Lower lobe of right lung (tissue), 2 donors: Measurements from ENCODE around the gene HSPG2. TPM values are rescaled to one million over a fixed set of nuclear protein-coding genes. Genes with fewer than 3 reads are reported as not detected.
"Not testable (repeated sequence)": the region's sequence is repeated elsewhere in the genome, so short reads cannot be mapped to it uniquely, and the experiment has no call there.

Source experiments
- ATAC-seq, 2 donors: fragments of 200-7000 bp; cut with Tn5 transposase; one replicate each; pipeline ENCODE4 v1.9.1; 2020 to 2022; ENCODE audit warnings: mild to moderate bottlenecking in 2 of 2, moderate library complexity in 2 of 2
- DNase-seq: peaks from one replicate; pipeline ENCODE4 v3.0.0-alpha.2; 2020
- H3K27ac ChIP-seq: fragments of 200-600 bp; one replicate; pipeline ENCODE4 v1.8.0; 2022
- H3K27me3 ChIP-seq: fragments of 200-600 bp; one replicate; pipeline ENCODE4 v1.8.0; 2022; ENCODE audit warnings: low read depth
- H3K36me3 ChIP-seq: fragments of 200-600 bp; one replicate; pipeline ENCODE4 v1.8.0; 2022; ENCODE audit warnings: mild to moderate bottlenecking
- H3K4me1 ChIP-seq: fragments of 200-600 bp; one replicate; pipeline ENCODE4 v1.8.0; 2022
- H3K4me3 ChIP-seq: fragments of 200-600 bp; one replicate; pipeline ENCODE4 v1.8.0; 2022; ENCODE audit warnings: mild to moderate bottlenecking
- H3K9me3 ChIP-seq: fragments of 200-600 bp; one replicate; pipeline ENCODE4 v1.8.0; 2022
- intact Hi-C: fragments of 100-400 bp; cut with DNase I; formaldehyde crosslinking; loops from one replicate; pipeline ENCODE4 v1.11.0; 2022
- total RNA-seq: library from RNA; stranded (reverse); fragmentation: NEBNext Ultra II Directional; extraction: Animal tissue kit (Norgen Biotek cat#: 25700); gene quantifications from one replicate; pipeline ENCODE4 v1.2.1, GENCODE V29; 2021
- TF ChIP-seq, protein P1 (sequence below): fragments of 200-600 bp; IDR thresholded peaks from one replicate; pipeline ENCODE4 v1.8.0; 2022; ENCODE audit warnings: antibody characterized with exemption, mild to moderate bottlenecking
- donor health status: DM: no; HTN: yes; CAD: no; lungs with severe emphysema.

HSPG2 gene
- total RNA-seq, 1 donor from 2014 or later: 216 TPM

DNA sequence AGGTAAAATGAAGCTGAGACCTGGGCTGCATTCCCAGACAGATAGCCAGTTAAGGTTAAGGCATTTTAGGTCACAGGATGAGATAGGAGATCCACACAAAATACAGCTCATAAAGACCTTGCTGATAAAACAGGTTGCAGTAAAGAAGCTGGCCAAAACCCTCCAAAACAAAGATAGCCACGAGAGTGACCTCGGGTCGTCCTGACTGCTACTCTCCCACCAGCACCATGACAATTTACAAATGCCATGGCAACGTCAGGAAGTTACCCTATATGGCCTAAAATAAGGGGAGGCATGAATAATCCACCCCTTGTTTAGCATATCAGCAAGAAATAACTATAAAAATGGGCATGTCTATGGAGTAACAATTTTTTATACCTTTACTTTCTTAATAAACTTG lies 33.4 kb upstream of the HSPG2 start:
- DNase-seq, intact Hi-C loops, H3K4me3 ChIP-seq, H3K4me1 ChIP-seq, H3K9me3 ChIP-seq, H3K36me3 ChIP-seq, ATAC-seq, H3K27ac ChIP-seq, H3K27me3 ChIP-seq: not testable (repeated sequence)

DNA sequence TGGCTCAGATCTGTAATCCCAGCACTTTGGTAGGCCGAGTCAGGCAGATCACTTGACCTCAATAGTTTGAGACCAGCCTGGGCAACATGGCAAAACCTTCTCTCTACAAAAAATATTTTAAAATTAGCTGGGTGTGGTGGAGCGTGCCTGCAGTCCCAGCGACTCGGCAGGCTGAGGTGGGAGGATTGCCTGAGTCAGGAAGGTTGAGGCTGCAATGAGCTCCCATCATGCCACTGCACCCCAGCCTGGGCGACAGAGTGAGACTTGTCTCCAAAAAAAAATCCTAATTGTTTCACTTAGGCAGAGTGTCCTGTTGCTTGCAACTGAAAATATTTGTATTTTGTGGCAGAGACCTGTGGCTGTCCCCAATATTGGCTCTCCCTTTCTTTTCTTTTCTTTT lies 32.0 kb upstream of the HSPG2 start:
- DNase-seq, H3K4me3 ChIP-seq, H3K27me3 ChIP-seq, H3K9me3 ChIP-seq, intact Hi-C loops, ATAC-seq, H3K4me1 ChIP-seq, H3K27ac ChIP-seq, H3K36me3 ChIP-seq: not testable (repeated sequence)

DNA sequence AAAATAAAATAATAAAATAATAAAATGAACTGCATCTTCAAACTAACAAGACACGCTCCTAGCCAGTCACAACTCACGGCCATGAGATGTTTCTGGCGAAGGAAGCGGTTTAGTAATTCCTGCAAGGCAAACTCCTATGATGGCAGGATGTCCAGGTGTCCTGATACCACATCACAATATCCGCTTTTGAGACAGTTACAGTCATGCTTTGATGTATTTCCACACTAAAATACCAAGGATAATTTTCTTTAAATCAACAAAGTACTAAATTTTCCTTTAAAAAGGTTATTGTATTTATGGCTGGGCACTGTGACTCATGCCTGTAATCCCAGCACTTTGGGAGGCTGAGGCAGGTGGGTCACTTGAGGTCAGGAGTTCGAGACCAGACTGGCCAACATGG lies 30.1 kb upstream of the HSPG2 start:
- H3K36me3 ChIP-seq, H3K4me1 ChIP-seq, intact Hi-C loops, H3K4me3 ChIP-seq, H3K9me3 ChIP-seq, H3K27ac ChIP-seq, ATAC-seq, H3K27me3 ChIP-seq, DNase-seq: not testable (repeated sequence)

DNA sequence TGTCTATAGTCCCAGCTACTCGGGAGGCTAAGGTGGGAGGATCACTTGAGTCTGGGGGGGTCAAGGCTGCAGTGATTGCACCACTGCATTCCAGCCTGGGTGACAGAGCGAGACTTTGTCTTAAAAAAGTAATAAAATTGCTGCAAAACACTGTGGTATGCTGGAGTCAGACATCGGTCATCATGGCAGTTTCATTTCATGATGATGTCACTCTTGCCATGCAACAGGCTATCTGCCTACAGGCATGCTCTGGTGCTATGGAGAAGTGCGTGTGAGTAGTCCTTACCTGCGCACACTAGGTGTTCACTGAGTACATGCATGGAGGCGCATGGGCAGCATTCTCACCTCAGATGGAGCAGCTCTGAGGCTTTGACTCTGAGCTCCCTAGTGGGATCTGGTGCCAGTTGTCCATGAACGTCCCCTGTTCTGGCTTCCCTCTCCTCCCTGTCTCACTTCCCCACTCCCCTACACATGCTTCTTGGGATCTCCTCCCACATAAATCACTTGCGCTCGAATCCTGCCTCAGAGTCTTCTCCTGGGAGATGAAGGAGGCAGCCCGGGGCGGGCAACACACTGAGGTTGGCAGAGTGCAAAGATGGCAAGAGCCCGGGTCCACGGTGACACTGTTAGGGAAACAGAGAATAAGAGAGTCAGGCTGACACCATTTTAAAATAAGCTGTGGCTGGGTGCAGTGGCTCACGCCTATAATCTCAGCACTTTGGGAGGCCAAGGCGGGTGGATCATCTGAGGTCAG lies 29.3 kb upstream of the HSPG2 start:
- no peak overlapping the region for H3K4me3 ChIP-seq
- intact Hi-C loops: no loop called here
- ATAC-seq (no peak), DNase-seq (no peak)
- TF ChIP-seq, protein P1, sequence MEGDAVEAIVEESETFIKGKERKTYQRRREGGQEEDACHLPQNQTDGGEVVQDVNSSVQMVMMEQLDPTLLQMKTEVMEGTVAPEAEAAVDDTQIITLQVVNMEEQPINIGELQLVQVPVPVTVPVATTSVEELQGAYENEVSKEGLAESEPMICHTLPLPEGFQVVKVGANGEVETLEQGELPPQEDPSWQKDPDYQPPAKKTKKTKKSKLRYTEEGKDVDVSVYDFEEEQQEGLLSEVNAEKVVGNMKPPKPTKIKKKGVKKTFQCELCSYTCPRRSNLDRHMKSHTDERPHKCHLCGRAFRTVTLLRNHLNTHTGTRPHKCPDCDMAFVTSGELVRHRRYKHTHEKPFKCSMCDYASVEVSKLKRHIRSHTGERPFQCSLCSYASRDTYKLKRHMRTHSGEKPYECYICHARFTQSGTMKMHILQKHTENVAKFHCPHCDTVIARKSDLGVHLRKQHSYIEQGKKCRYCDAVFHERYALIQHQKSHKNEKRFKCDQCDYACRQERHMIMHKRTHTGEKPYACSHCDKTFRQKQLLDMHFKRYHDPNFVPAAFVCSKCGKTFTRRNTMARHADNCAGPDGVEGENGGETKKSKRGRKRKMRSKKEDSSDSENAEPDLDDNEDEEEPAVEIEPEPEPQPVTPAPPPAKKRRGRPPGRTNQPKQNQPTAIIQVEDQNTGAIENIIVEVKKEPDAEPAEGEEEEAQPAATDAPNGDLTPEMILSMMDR: no peak
- peaks cover 5% of the 10 kb centered on the region for H3K4me1 ChIP-seq
- H3K27me3 ChIP-seq: no peaks in the 10 kb centered on the region
- H3K36me3 ChIP-seq: no peaks in the 10 kb centered on the region
- no peaks in the 10 kb centered on the region for H3K9me3 ChIP-seq
- H3K27ac ChIP-seq: no peak overlapping the region

DNA sequence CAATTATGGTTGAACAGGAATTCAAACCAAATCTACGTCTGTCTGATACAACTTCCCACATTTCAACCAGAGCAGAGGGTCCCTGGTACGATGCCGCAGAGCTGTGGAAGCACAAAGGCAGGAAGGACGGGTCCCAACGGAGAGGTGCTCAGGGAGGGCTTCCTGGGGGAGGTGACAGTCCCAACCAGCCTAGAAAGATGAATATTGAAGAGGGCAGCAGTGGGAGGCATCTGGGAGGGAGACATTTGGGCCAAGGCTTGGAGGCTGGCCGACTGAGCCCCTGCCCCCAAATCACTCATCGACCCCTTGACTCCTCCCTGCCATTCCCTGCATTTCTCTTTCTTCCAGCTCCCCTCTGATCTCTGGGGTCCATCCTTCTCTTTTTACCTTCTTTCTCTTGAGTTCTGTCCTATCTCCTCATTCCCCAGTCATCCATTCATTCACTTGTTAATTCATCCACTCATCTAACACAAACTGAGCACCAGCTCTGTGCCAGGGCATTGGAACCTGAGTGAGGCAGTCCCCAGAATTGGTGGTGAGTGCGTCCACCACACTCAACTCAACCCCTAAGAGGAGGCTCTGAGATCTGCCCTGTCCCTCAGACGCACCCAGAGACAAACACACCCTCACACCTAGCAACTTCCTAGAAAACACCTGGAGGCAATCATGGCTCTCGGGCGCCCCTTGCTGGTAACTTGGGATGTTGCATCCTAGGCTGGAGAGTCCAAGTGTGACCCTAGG lies 26.5 kb upstream of the HSPG2 start:
- intact Hi-C loops: no loop called here
- Histone ChIP-seq H3K4me1 (peaks cover 5% of the 10 kb centered on the region), H3K9me3 (no peaks in the 10 kb centered on the region), H3K36me3 (no peaks in the 10 kb centered on the region), H3K27me3 (no peaks in the 10 kb centered on the region), H3K4me3 (no peak overlapping the region), H3K27ac (no peak overlapping the region)
- peak; percentile 92 to 94 for ATAC-seq
- peak; percentile 84 for DNase-seq
- TF ChIP-seq, protein P1: peak; percentile 95

DNA sequence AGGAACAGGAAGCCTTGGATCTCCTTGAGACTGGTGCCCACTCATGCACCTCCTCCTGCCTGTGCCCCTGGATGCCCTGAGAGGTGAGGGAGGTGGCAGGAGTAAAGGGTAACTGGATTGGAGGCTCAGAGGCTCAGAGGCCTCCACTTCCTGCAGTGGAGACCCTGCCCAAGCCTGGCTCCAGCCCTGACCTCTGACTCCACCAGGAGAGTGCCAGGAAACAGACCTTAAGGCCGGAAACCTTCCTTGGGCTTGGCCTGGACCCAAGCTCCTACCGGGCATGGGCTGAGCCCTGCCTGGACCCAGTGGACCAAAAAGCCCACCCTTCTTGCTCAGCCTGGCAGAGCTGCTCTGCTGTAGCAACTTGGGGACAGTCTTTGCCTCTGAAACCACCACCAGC lies 24.7 kb upstream of the HSPG2 start:
- TF ChIP-seq, protein P1: no peak
- H3K27ac ChIP-seq: no peak overlapping the region
- peaks cover 18% of the 10 kb centered on the region for H3K4me1 ChIP-seq
- ATAC-seq (no peak), DNase-seq (no peak)
- no peaks in the 10 kb centered on the region for H3K36me3 ChIP-seq
- H3K4me3 ChIP-seq: no peak overlapping the region
- intact Hi-C loops: no loop called here
- no peaks in the 10 kb centered on the region for H3K9me3 ChIP-seq
- H3K27me3 ChIP-seq: no peaks in the 10 kb centered on the region

DNA sequence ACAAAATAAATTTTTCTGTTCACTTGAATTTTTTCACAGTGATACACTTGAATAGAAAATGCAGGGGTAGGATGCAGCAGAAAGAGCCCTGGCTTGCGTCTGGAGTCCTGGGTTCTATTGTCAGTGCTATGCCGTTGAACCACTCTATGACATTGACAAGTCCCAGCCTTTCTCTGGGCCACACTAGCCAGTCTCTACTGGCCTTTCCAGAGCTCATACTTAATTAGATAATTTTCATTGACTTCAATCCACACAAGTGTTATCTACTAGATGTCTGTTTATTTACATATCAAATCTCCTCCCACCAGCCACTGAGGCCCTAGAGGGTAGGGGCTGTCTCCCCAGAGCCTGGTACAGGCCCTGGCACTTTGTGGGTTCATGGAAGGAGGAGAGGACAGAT lies 24.2 kb upstream of the HSPG2 start:
- TF ChIP-seq, protein P1: no peak
- Histone ChIP-seq H3K4me1 (peaks cover 23% of the 10 kb centered on the region), H3K36me3 (no peaks in the 10 kb centered on the region), H3K27ac (no peak overlapping the region), H3K4me3 (no peak overlapping the region), H3K9me3 (no peaks in the 10 kb centered on the region), H3K27me3 (no peaks in the 10 kb centered on the region)
- DNase-seq (no peak), ATAC-seq (no peak)
- intact Hi-C loops: no loop called here
